Breast epithelium (tissue), 3 donors: ENCODE measurements around the gene KHDC4.

ENCODE experiments used
- POLR2A ChIP-seq: fragments of 450-650 bp; IDR thresholded peaks from one replicate; pipeline ENCODE4 v1.6.1; 2016; ENCODE audit warnings: antibody characterized with exemption, mild to moderate bottlenecking, moderate library complexity
- TF ChIP-seq, protein P1 (sequence below), 3 donors: fragments of 450-650 bp; IDR thresholded peaks; one replicate each; pipeline ENCODE4 v1.5.1; 2016 to 2017; ENCODE audit warnings: antibody characterized with exemption in 3 of 3, mild to moderate bottlenecking in 3 of 3, moderate library complexity in 3 of 3

GRCh38 chr1:155944444-155944799, 10.2 kb upstream of the KHDC4 start:
- TF ChIP-seq, protein P1, sequence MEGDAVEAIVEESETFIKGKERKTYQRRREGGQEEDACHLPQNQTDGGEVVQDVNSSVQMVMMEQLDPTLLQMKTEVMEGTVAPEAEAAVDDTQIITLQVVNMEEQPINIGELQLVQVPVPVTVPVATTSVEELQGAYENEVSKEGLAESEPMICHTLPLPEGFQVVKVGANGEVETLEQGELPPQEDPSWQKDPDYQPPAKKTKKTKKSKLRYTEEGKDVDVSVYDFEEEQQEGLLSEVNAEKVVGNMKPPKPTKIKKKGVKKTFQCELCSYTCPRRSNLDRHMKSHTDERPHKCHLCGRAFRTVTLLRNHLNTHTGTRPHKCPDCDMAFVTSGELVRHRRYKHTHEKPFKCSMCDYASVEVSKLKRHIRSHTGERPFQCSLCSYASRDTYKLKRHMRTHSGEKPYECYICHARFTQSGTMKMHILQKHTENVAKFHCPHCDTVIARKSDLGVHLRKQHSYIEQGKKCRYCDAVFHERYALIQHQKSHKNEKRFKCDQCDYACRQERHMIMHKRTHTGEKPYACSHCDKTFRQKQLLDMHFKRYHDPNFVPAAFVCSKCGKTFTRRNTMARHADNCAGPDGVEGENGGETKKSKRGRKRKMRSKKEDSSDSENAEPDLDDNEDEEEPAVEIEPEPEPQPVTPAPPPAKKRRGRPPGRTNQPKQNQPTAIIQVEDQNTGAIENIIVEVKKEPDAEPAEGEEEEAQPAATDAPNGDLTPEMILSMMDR (IDR thresholded peaks at IDR 0.05), result no peak
- no peak for TF ChIP-seq POLR2A
